Kidney epithelial cell (primary cell): ENCODE data around the gene ZBTB7B. TPM values are rescaled to one million over a fixed set of nuclear protein-coding genes. Genes with fewer than 3 reads are reported as not detected.

Experiments
- DNase-seq: peaks from one replicate; pipeline ENCODE4 v3.0.0-alpha.2; 2010; ENCODE audit warnings: low read depth
- H3K27me3 ChIP-seq: 2 replicates; pipeline ENCODE4 v1.6.0; 2011; ENCODE audit warnings: low read length; ENCODE audit not compliant: control insufficient read depth, insufficient read depth
- H3K36me3 ChIP-seq: 2 replicates; pipeline ENCODE4 v1.5.1; 2011; ENCODE audit warnings: low read length; ENCODE audit not compliant: control insufficient read depth, insufficient read depth
- H3K4me3 ChIP-seq: 2 replicates; pipeline ENCODE4 v1.5.1; 2011; ENCODE audit warnings: low read depth, mild to moderate bottlenecking, control low read depth, low read length
- CTCF ChIP-seq: IDR thresholded peaks from 2 replicates; pipeline ENCODE4 v1.5.1; 2011; ENCODE audit warnings: mild to moderate bottlenecking, moderate library complexity, low read length, control low read depth, inconsistent platforms; ENCODE audit not compliant: insufficient read depth, poor library complexity, severe bottlenecking
- total RNA-seq: library from RNA; depleted of rRNA; stranded (reverse); fragments of >200 nt; gene quantifications from 2 replicates; pipeline ENCODE4 v1.2.3, GENCODE V29; 2015

ZBTB7B gene
- total RNA-seq, 1 donor from 2014 or later = 28.0 TPM

- no peak for DNase-seq
- Histone ChIP-seq H3K4me3 (no peak overlapping the region), H3K36me3 (no peaks in the 10 kb centered on the region), H3K27me3 (no peaks in the 10 kb centered on the region)
- no peak for TF ChIP-seq CTCF
Measured at GRCh38 chr1:155043301-155043702, 40.7 kb downstream of the ZBTB7B start.

- Histone ChIP-seq H3K27me3 (no peaks in the 10 kb centered on the region), H3K36me3 (no peaks in the 10 kb centered on the region), H3K4me3 (no peak overlapping the region)
- no peak for TF ChIP-seq CTCF
- DNase-seq = no peak
Measured at GRCh38 chr1:155043793-155044192, 41.2 kb downstream of the ZBTB7B start.

- TF ChIP-seq CTCF = no peak
- Histone ChIP-seq H3K4me3 (no peak overlapping the region), H3K27me3 (no peaks in the 10 kb centered on the region), H3K36me3 (no peaks in the 10 kb centered on the region)
- DNase-seq = no peak
Measured at GRCh38 chr1:155044365-155044764, 41.8 kb downstream of the ZBTB7B start.

- Histone ChIP-seq H3K4me3 (no peak overlapping the region), H3K27me3 (no peaks in the 10 kb centered on the region), H3K36me3 (no peaks in the 10 kb centered on the region)
- peak; percentile 44 for DNase-seq
- TF ChIP-seq CTCF = peak; percentile 83
Measured at GRCh38 chr1:155044812-155045657, 42.4 kb downstream of the ZBTB7B start.

GRCh38 chr1:155048449-155049334 is 46.1 kb downstream of the ZBTB7B start:
- Histone ChIP-seq H3K27me3 (no peaks in the 10 kb centered on the region), H3K4me3 (no peak overlapping the region), H3K36me3 (no peaks in the 10 kb centered on the region)
- TF ChIP-seq CTCF = no peak
- no peak for DNase-seq
